Endothelial cell (in vitro differentiated cells): ENCODE data around the gene CA10. TPM values are rescaled to one million over a fixed set of nuclear protein-coding genes. Genes with fewer than 3 reads are reported as not detected.

ENCODE experiments used
- DNase-seq: peaks from one replicate; pipeline ENCODE4 v3.0.0; 2021; ENCODE audit warnings: low spot score
- H3K27ac Mint-ChIP-seq: one replicate; pipeline ENCODE4 v1.8.0; 2021; ENCODE audit warnings: mixed read lengths, inconsistent platforms; ENCODE audit not compliant: unreplicated experiment
- H3K27me3 Mint-ChIP-seq: one replicate; pipeline ENCODE4 v1.8.0; 2021; ENCODE audit warnings: mild to moderate bottlenecking, moderate library complexity, mixed read lengths, inconsistent platforms; ENCODE audit not compliant: unreplicated experiment
- H3K36me3 Mint-ChIP-seq: one replicate; pipeline ENCODE4 v1.8.0; 2021; ENCODE audit warnings: mild to moderate bottlenecking, low read depth, mixed read lengths, inconsistent platforms; ENCODE audit not compliant: unreplicated experiment
- H3K4me1 Mint-ChIP-seq: one replicate; pipeline ENCODE4 v1.8.0; 2021; ENCODE audit warnings: mild to moderate bottlenecking, mixed read lengths, inconsistent platforms; ENCODE audit not compliant: unreplicated experiment
- H3K4me3 Mint-ChIP-seq: one replicate; pipeline ENCODE4 v1.8.0; 2021; ENCODE audit warnings: mild to moderate bottlenecking, mixed read lengths, inconsistent platforms; ENCODE audit not compliant: unreplicated experiment
- H3K9me3 Mint-ChIP-seq: one replicate; pipeline ENCODE4 v1.8.0; 2021; ENCODE audit warnings: mixed read lengths, inconsistent platforms; ENCODE audit not compliant: unreplicated experiment
- total RNA-seq: library from RNA; stranded (reverse); fragmentation: NEBNext Ultra II Directional; extraction: Animal tissue kit (Norgen Biotek cat#: 25700); gene quantifications from one replicate; pipeline ENCODE4 v1.2.1, GENCODE V29; 2021; ENCODE audit not compliant: unreplicated experiment
- TF ChIP-seq, protein P1 (sequence below): fragments of 200-600 bp; sonication (generic); IDR thresholded peaks from one replicate; pipeline ENCODE4 v1.5.0; 2021; ENCODE audit warnings: antibody characterized with exemption; ENCODE audit not compliant: unreplicated experiment

The CA10 gene
- total RNA-seq, 1 donor from 2014 or later, result not detected

DNA sequence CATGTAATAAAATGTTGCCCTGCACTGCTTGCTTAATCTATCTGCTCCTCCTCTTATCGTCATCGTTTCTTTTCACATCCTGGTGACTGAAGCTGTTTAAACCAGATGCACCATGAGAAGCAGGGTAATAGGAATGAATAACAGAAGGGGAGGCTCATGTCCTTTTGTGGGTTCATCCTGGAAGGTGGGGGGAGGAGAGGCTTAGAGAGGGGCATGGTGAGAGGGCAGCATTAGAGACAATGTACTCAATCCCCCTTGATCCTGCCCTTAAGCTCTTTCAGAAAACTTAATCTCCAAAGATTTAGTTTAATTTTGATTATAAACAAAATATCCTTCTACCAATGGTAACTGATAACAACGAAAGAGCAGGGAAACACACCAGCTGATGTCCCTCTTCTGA lies 248.5 kb downstream of the CA10 start:
- no peaks in the 10 kb centered on the region for H3K36me3 Mint-ChIP-seq
- H3K27ac Mint-ChIP-seq, result no peak overlapping the region
- H3K4me1 Mint-ChIP-seq, result peaks cover 4% of the 10 kb centered on the region
- TF ChIP-seq, protein P1, sequence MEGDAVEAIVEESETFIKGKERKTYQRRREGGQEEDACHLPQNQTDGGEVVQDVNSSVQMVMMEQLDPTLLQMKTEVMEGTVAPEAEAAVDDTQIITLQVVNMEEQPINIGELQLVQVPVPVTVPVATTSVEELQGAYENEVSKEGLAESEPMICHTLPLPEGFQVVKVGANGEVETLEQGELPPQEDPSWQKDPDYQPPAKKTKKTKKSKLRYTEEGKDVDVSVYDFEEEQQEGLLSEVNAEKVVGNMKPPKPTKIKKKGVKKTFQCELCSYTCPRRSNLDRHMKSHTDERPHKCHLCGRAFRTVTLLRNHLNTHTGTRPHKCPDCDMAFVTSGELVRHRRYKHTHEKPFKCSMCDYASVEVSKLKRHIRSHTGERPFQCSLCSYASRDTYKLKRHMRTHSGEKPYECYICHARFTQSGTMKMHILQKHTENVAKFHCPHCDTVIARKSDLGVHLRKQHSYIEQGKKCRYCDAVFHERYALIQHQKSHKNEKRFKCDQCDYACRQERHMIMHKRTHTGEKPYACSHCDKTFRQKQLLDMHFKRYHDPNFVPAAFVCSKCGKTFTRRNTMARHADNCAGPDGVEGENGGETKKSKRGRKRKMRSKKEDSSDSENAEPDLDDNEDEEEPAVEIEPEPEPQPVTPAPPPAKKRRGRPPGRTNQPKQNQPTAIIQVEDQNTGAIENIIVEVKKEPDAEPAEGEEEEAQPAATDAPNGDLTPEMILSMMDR, result no peak
- no peak overlapping the region for H3K4me3 Mint-ChIP-seq
- DNase-seq, result no peak
- H3K9me3 Mint-ChIP-seq, result no peaks in the 10 kb centered on the region
- H3K27me3 Mint-ChIP-seq, result peaks cover 5% of the 10 kb centered on the region

DNA sequence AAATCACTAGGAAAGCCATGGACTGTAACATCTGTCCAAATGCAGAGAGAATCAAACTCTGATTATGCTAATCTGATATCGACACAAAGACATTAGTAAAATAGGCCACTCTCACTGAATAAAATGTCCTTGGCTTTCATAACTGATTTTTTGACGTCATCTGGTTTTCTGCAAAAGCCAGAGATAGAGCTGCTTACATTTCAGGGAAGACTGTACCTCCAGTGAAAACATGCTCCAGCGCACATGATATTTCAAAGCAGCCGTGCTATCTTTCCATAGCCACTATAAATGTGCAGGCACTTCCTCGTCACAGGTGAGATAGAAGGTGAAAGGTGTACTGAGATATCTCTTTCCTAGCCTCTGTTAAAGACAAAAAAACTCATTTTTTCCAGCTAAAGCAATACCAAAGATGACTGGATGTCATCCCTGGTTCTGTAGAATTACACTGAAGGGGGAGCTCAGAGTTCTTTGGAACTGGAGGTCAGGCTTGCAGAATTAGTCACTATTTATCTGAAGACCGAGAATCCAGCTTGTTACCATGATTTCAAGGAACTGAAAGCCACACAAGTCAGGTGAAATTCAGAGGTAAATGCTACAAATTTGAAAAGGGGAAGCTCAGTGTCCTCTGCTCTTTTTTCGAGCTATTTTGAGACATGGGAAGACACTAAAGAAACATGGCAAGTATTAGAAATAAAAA lies 249.5 kb downstream of the CA10 start:
- Mint-ChIP-seq H3K27ac (no peak overlapping the region), H3K9me3 (no peaks in the 10 kb centered on the region), H3K36me3 (no peaks in the 10 kb centered on the region), H3K4me1 (peaks cover 4% of the 10 kb centered on the region), H3K27me3 (peaks cover 4% of the 10 kb centered on the region), H3K4me3 (no peak overlapping the region)
- DNase-seq, result no peak
- TF ChIP-seq, protein P1, result no peak

DNA sequence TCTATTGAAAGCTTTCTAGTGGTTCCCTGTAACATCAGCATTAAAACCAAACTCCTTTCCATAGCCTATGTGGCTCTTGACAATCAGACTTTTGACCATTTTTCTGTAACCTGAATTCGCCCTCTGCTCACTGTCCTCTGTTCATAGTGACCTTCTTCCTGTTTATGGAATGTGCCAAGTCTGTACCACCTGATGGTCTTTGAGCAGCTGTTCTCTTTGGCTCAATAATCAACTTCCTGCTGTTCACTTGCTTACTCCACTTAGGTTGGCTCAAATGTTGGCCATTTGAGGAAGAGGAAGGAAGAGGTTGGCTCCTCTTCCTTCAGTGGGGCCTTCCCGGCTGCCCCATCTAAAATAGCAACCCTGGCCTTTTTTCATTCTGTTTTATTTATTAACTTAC lies 251.5 kb downstream of the CA10 start:
- Mint-ChIP-seq H3K27me3 (peaks cover 3% of the 10 kb centered on the region), H3K4me3 (no peak overlapping the region)
- TF ChIP-seq, protein P1, result no peak

DNA sequence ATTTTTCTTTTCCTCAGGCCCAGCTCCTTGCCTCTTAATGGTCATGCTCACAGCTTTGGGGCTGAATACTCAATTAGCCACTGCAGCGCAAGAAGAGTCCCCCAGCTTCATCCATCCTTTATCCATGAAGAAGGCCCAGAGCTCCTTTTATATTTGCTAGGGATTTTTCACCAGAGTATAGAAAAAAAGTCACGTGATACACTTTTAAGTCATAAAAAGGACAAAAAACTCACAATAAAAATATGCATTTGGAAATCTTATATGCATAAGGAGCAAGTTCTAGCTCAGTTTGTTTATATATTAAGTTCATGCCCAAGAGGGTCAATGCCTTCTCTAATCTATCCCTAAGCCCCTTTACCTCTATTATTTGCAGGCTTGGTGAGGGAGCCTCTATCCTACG lies 254.1 kb downstream of the CA10 start:
- no peaks in the 10 kb centered on the region for H3K36me3 Mint-ChIP-seq
- H3K27ac Mint-ChIP-seq, result no peak overlapping the region
- no peaks in the 10 kb centered on the region for H3K4me1 Mint-ChIP-seq
- TF ChIP-seq, protein P1, result no peak
- no peak for DNase-seq
- H3K4me3 Mint-ChIP-seq, result no peak overlapping the region
- no peaks in the 10 kb centered on the region for H3K9me3 Mint-ChIP-seq
- peaks cover 3% of the 10 kb centered on the region for H3K27me3 Mint-ChIP-seq

More for the DNA sequence above, 251.5 kb downstream of the CA10 start:
- H3K4me1 Mint-ChIP-seq, result no peaks in the 10 kb centered on the region
- no peaks in the 10 kb centered on the region for H3K9me3 Mint-ChIP-seq
- no peak overlapping the region for H3K27ac Mint-ChIP-seq
- DNase-seq, result no peak
- H3K36me3 Mint-ChIP-seq, result no peaks in the 10 kb centered on the region

DNA sequence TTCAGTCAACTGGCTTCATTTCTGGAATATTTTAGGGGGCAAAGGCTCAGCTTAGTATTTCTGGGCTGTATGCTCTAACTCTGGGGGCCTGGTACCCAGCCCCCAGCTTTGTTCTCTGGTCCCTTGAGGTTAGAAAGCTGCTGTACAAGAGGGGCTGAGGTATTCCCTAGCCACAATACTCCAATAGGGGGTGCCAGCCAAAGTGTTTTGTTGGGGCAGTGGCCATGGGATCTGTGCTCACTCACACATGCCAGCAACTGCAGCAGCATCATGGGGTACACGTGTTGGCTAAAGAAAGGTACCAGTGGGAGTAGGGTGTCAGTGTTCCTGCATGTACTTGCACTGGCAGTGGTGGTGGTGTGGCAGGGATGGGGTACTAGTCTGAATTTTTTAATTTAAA lies 257.3 kb downstream of the CA10 start:
- Mint-ChIP-seq H3K27me3 (no peaks in the 10 kb centered on the region), H3K27ac (no peak overlapping the region), H3K4me3 (no peak overlapping the region), H3K36me3 (no peaks in the 10 kb centered on the region), H3K9me3 (no peaks in the 10 kb centered on the region), H3K4me1 (no peaks in the 10 kb centered on the region)
- no peak for DNase-seq
- TF ChIP-seq, protein P1, result no peak
